Sigmoid colon (tissue), 7 donors: ENCODE results near the gene CEACAM20. TPM values are rescaled to one million over a fixed set of nuclear protein-coding genes. Genes with fewer than 3 reads are reported as not detected.

ENCODE experiments used
- DNase-seq: peaks from one replicate; pipeline ENCODE4 v3.0.0-alpha.2; 2019
- H3K27ac ChIP-seq, 4 donors: fragments of 200-600 bp; sonication (generic); one replicate each; pipeline ENCODE4 v1.5.1; 2016 to 2019; ENCODE audit warnings: mild to moderate bottlenecking in 1 of 4
- H3K27me3 ChIP-seq, 3 donors: fragments of 200-600 bp; sonication (generic); one replicate each; pipeline ENCODE4 v1.5.1; 2019; ENCODE audit warnings: mild to moderate bottlenecking in 1 of 3
- H3K36me3 ChIP-seq, 4 donors: fragments of 200-600 bp; sonication (generic); one replicate each; pipeline ENCODE4 v1.5.1; 2016 to 2019
- H3K4me1 ChIP-seq, 4 donors: fragments of 200-600 bp; sonication (generic); one replicate each; pipeline ENCODE4 v1.5.1; 2017 to 2019
- H3K4me3 ChIP-seq, 4 donors: fragments of 200-600 bp; sonication (generic); one replicate each; pipeline ENCODE4 v1.5.1; 2017 to 2019; ENCODE audit warnings: mild to moderate bottlenecking in 2 of 4, moderate library complexity in 1 of 4
- H3K9me3 ChIP-seq, 4 donors: fragments of 200-600 bp in 3 of 4; sonication (generic) in 3 of 4; one replicate each; pipeline versions ENCODE4 v1.5.1 to v1.6.1; 2013 to 2019
- EP300 ChIP-seq, 4 donors: sonication (generic); formaldehyde crosslinking; IDR thresholded peaks; one replicate each; pipeline ENCODE4 v1.6.1; 2017; ENCODE audit warnings: antibody characterized with exemption in 4 of 4
- POLR2A ChIP-seq, 2 donors: fragments of 450-650 bp; IDR thresholded peaks; one replicate each; pipeline ENCODE4 v1.6.1; 2016; ENCODE audit warnings: antibody characterized with exemption in 2 of 2, mild to moderate bottlenecking in 2 of 2, moderate library complexity in 2 of 2
- POLR2AphosphoS5 ChIP-seq, 4 donors: sonication (generic); formaldehyde crosslinking; IDR thresholded peaks; one replicate each; pipeline ENCODE4 v1.6.1; 2017; ENCODE audit warnings: antibody characterized with exemption in 4 of 4
- WGBS, 2 donors: extraction: QIAGEN DNeasy Blood & Tissue Kit; methylation state at CpG; one replicate each; pipeline ENCODE4 v1.1.7; 2013; 5-methylcytosine and 5-hydroxymethylcytosine counted together
- intact Hi-C: fragments of 100-400 bp; cut with DNase I; formaldehyde crosslinking; loops from one replicate; pipeline ENCODE4 v1.15.1; 2023
- polyA plus RNA-seq, 3 donors: library from polyadenylated mRNA; stranded (reverse); fragments of 200-250 nt; gene quantifications; one replicate each; pipeline ENCODE4 v1.2.3, GENCODE V29; 2013
- total RNA-seq, 4 donors: library from RNA; depleted of rRNA; stranded (reverse); fragments of >200 nt; gene quantifications; one replicate each; pipeline ENCODE4 v1.1.0, GENCODE V29; 2016
- TF ChIP-seq, protein P1 (sequence below), 4 experiments: fragments of 450-650 bp in 3 of 4; fragments of 200-600 bp in 1 of 4; IDR thresholded peaks; one replicate each; pipeline ENCODE4 v1.5.1; 2016 to 2019; ENCODE audit warnings: antibody characterized with exemption in 4 of 4, mild to moderate bottlenecking in 3 of 4, moderate library complexity in 2 of 4
- donor health status: healthy with polysubstance abuse.
- donor health status: Bipolar disorder and iron deficiency.
- donor health status: healthy.

Gene CEACAM20
- total and polyA plus RNA-seq, 7 donors = 0.22 to 0.36 TPM; not detected in 5

DNA sequence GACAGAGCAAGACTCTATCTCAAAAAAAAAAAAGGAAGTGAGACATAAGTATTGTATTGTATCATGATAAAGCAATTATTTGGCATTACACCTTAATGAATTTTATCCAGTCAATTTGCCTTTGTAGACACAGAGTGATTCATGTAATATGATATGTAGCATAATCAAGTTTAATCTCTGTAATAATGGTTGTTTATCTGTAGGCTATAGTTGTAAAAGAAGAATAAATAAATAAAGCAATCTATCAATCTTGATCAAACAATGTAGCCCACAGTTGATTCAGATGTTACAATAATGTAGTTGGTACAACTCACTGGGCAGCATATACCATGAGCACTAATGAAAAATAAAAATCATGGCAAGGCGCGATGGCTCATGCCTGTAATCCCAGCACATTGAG, 28.5 kb upstream of the CEACAM20 start:
- no peaks in the 10 kb centered on the region for H3K4me1 ChIP-seq
- intact Hi-C loops = no loop called here
- no peak overlapping the region for H3K27ac ChIP-seq
- WGBS, 2 donors = 92 to 96% methylated on average over 2 of the region's 2 CpGs
- no peak overlapping the region for H3K4me3 ChIP-seq
- H3K36me3 ChIP-seq = no peaks in the 10 kb centered on the region
- peaks cover 0 to 24% (median 0%) of the 10 kb centered on the region in 3 donors for H3K27me3 ChIP-seq
- no peak for TF ChIP-seq POLR2AphosphoS5 (IDR thresholded peaks at IDR 0.05)
- TF ChIP-seq, protein P1, sequence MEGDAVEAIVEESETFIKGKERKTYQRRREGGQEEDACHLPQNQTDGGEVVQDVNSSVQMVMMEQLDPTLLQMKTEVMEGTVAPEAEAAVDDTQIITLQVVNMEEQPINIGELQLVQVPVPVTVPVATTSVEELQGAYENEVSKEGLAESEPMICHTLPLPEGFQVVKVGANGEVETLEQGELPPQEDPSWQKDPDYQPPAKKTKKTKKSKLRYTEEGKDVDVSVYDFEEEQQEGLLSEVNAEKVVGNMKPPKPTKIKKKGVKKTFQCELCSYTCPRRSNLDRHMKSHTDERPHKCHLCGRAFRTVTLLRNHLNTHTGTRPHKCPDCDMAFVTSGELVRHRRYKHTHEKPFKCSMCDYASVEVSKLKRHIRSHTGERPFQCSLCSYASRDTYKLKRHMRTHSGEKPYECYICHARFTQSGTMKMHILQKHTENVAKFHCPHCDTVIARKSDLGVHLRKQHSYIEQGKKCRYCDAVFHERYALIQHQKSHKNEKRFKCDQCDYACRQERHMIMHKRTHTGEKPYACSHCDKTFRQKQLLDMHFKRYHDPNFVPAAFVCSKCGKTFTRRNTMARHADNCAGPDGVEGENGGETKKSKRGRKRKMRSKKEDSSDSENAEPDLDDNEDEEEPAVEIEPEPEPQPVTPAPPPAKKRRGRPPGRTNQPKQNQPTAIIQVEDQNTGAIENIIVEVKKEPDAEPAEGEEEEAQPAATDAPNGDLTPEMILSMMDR (IDR thresholded peaks at IDR 0.05) = no peak
- TF ChIP-seq POLR2A (IDR thresholded peaks at IDR 0.05) = no peak
- TF ChIP-seq EP300 (IDR thresholded peaks at IDR 0.05) = no peak
- no peak for DNase-seq
- H3K9me3 ChIP-seq = no peaks in the 10 kb centered on the region

DNA sequence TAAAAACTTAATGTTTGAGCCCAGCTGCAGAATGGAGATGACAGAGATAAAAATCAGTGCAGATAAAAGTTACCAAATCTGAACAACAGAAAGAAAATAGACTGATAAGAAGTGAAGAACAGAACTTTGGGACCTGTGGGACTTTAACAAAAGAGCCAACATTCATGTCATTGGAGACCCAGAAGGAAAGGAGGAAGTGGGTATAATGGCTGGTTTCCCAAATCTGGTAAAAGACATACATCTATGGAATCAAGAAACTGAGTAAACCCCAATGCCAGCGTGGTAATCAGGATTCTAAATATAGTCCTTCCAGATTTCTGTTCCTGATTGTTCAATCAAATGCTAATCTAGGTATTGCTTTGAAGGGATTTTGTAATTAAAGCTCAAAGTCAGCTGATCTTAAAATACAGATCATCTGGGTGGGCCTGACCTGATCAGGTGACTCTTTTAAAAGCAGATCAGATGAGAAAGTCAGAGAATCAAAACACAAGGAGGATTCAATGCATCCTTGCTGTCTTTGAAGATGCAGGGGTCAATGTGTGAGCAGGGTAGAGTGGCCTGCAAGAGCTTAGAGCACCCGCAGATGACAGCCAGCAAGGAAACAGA, 25.3 kb upstream of the CEACAM20 start:
- 75 to 76% methylated on average over 2 of the region's 2 CpGs for WGBS, 2 donors
- no peak for DNase-seq
- TF ChIP-seq EP300 (IDR thresholded peaks at IDR 0.05) (no peak), POLR2A (IDR thresholded peaks at IDR 0.05) (no peak), POLR2AphosphoS5 (IDR thresholded peaks at IDR 0.05) (no peak)
- TF ChIP-seq, protein P1 (IDR thresholded peaks at IDR 0.05) = no peak
- Histone ChIP-seq H3K9me3 (no peaks in the 10 kb centered on the region), H3K27ac (no peak overlapping the region), H3K27me3 (peaks cover 0 to 14% (median 0%) of the 10 kb centered on the region in 3 donors), H3K4me3 (no peak overlapping the region), H3K36me3 (no peaks in the 10 kb centered on the region), H3K4me1 (no peaks in the 10 kb centered on the region)
- intact Hi-C loops = no loop called here

DNA sequence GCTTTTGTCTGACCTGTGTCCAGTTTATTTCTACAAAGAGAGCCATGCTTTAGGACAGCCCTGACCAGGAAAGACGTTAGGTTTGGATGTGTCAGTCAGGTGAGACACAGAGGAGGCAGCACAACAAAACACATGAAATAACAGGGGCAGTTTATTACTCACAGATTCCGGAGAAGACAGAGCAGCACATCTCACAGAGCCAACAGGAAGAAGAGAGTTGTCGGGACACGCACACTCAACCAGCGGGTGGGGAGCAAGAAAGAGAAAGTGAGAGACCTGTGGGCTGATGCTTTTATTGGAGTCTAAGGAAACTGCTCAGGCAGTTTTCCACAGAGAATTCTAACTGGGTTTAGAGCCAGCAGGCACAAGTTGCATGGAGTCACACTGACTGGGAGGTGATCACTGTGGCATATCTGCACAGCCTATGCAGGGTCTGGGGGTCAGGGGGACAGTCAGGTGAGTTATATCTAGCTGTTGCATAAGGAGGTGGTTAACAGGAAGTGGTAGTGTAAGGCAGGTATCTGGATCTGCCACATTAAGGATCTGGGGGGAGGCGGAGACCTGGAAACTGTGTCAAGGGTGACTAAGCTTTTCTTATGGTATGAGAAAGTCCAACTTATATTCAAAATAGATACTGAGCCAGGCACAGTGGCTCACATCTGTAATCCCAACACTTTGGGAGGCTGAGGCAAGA, 24.1 kb upstream of the CEACAM20 start:
- no peak for DNase-seq
- Histone ChIP-seq H3K9me3 (no peaks in the 10 kb centered on the region), H3K4me3 (no peak overlapping the region), H3K4me1 (no peaks in the 10 kb centered on the region), H3K27ac (no peak overlapping the region), H3K27me3 (peaks cover 0 to 14% (median 0%) of the 10 kb centered on the region in 3 donors), H3K36me3 (no peaks in the 10 kb centered on the region)
- TF ChIP-seq POLR2A (IDR thresholded peaks at IDR 0.05) (no peak), EP300 (IDR thresholded peaks at IDR 0.05) (no peak), POLR2AphosphoS5 (IDR thresholded peaks at IDR 0.05) (no peak)
- TF ChIP-seq, protein P1 (IDR thresholded peaks at IDR 0.05) = no peak
- WGBS, 2 donors = 28 to 58% methylated on average over 6 of the region's 6 CpGs
- intact Hi-C loops = no loop called here

DNA sequence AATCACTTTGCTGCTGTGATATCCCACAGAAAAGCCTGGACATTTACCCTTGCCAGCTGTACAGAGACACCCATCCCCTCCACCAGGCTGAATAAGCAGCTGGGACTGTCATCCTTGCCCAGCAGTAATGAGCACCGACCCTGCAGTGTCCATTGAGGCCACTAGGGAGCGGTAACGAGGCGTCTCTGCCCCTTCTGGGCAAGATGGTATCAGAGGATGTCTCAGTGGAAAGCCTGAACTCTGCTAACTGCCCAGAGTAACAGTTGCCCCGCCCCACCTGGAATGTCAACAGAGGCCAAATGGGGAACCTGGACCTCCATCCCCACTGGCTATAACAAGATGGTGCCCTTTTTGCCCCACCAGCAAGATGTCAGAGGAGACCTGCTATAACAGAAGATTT, 22.8 kb upstream of the CEACAM20 start:
- intact Hi-C loops = no loop called here
- Histone ChIP-seq H3K27me3 (peaks cover 0 to 3% (median 0%) of the 10 kb centered on the region in 3 donors), H3K4me3 (no peak overlapping the region), H3K4me1 (no peaks in the 10 kb centered on the region), H3K9me3 (no peaks in the 10 kb centered on the region), H3K36me3 (no peaks in the 10 kb centered on the region), H3K27ac (no peak overlapping the region)
- TF ChIP-seq, protein P1 (IDR thresholded peaks at IDR 0.05) = no peak
- TF ChIP-seq POLR2AphosphoS5 (IDR thresholded peaks at IDR 0.05) = no peak
- no peak for TF ChIP-seq EP300 (IDR thresholded peaks at IDR 0.05)
- TF ChIP-seq POLR2A (IDR thresholded peaks at IDR 0.05) = no peak
- DNase-seq = no peak
- WGBS, 2 donors = 7 to 20% methylated on average over 5 of the region's 5 CpGs
